Islet of Langerhans (tissue), 1 donor: ENCODE data around the gene OLIG1.

ENCODE experiments used
- FAIRE-seq: peaks from one replicate; lab custom pipeline; 2011; peaks lifted over from hg19 to GRCh38; lab: Jason Lieb, UNC

Gene OLIG1

GRCh38 chr21:33069994-33070743 is at the start of gene OLIG1:
OLIG1 (plus strand) TSS chr21:33070141; CDS start chr21:33070247, 106 bp downstream.
- no peak for FAIRE-seq

- no peak for FAIRE-seq
Observed at GRCh38 chr21:33020558-33021100, 49.3 kb upstream of the OLIG1 start.

GRCh38 chr21:33021150-33021549 is 48.8 kb upstream of the OLIG1 start:
- FAIRE-seq, result no peak

GRCh38 chr21:33021667-33022066 is 48.3 kb upstream of the OLIG1 start:
- FAIRE-seq, result no peak

- FAIRE-seq, result no peak
Observed at GRCh38 chr21:33022489-33022827, 47.5 kb upstream of the OLIG1 start.

- FAIRE-seq, result no peak
Observed at GRCh38 chr21:33022828-33023573, 46.9 kb upstream of the OLIG1 start.

GRCh38 chr21:33023574-33024200 is 46.3 kb upstream of the OLIG1 start:
- no peak for FAIRE-seq

- FAIRE-seq, result no peak
Observed at GRCh38 chr21:33024201-33025103, 45.5 kb upstream of the OLIG1 start.

- FAIRE-seq, result no peak
Observed at GRCh38 chr21:33025106-33025488, 44.8 kb upstream of the OLIG1 start.

GRCh38 chr21:33025489-33026442 is 44.2 kb upstream of the OLIG1 start, which contains the start of gene OLIG2:
OLIG2 (plus strand) TSS chr21:33025935; CDS start chr21:33026863, 928 bp downstream.
- FAIRE-seq, result no peak

- FAIRE-seq, result no peak
Observed at GRCh38 chr21:33026443-33026858, 43.5 kb upstream of the OLIG1 start.

GRCh38 chr21:33026878-33027400 is 43.0 kb upstream of the OLIG1 start:
- no peak for FAIRE-seq

- no peak for FAIRE-seq
Observed at GRCh38 chr21:33027401-33028286, 42.3 kb upstream of the OLIG1 start.

- no peak for FAIRE-seq
Observed at GRCh38 chr21:33028287-33028670, 41.7 kb upstream of the OLIG1 start.

GRCh38 chr21:33028773-33029384 is 41.1 kb upstream of the OLIG1 start:
- FAIRE-seq, result no peak

- no peak for FAIRE-seq
Observed at GRCh38 chr21:33029385-33029921, 40.5 kb upstream of the OLIG1 start.

GRCh38 chr21:33029975-33030461 is 39.9 kb upstream of the OLIG1 start:
- FAIRE-seq, result no peak

- no peak for FAIRE-seq
Observed at GRCh38 chr21:33030633-33031032, 39.3 kb upstream of the OLIG1 start.
